ENCODE data around the gene SELENON. TPM values are rescaled to one million over a fixed set of nuclear protein-coding genes. Genes with fewer than 3 reads are reported as not detected.

Gene SELENON
- total RNA-seq, 1 experiment from 2014 or later = 40.6 TPM

- Mint-ChIP-seq H3K27ac (ENCODE audit: unreplicated experiment) (no peak overlapping the region), H3K4me3 (ENCODE audit: low read depth, unreplicated experiment) (no peak overlapping the region), H3K4me1 (ENCODE audit: low read depth, unreplicated experiment) (no peaks in the 10 kb centered on the region), H3K9me3 (ENCODE audit: low read depth, unreplicated experiment) (no peaks in the 10 kb centered on the region), H3K36me3 (ENCODE audit: insufficient read depth, unreplicated experiment) (peaks cover 7% of the 10 kb centered on the region), H3K27me3 (ENCODE audit: unreplicated experiment) (no peaks in the 10 kb centered on the region)
- DNase-seq = no peak
- BruUV-seq (replicated peaks) = no TSS peak
- CTCF ChIA-PET = no interaction called here
- TF ChIP-seq, protein P1, sequence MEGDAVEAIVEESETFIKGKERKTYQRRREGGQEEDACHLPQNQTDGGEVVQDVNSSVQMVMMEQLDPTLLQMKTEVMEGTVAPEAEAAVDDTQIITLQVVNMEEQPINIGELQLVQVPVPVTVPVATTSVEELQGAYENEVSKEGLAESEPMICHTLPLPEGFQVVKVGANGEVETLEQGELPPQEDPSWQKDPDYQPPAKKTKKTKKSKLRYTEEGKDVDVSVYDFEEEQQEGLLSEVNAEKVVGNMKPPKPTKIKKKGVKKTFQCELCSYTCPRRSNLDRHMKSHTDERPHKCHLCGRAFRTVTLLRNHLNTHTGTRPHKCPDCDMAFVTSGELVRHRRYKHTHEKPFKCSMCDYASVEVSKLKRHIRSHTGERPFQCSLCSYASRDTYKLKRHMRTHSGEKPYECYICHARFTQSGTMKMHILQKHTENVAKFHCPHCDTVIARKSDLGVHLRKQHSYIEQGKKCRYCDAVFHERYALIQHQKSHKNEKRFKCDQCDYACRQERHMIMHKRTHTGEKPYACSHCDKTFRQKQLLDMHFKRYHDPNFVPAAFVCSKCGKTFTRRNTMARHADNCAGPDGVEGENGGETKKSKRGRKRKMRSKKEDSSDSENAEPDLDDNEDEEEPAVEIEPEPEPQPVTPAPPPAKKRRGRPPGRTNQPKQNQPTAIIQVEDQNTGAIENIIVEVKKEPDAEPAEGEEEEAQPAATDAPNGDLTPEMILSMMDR (IDR thresholded peaks at IDR 0.05; ENCODE audit: unreplicated experiment) = no peak
- intact Hi-C loops (cut with micrococcal nuclease; ENCODE audit: unreplicated experiment) = loop anchor here (5.0 kb wide), 1 partner anchor 309 kb away; no protein-coding TSS in a partner anchor
These were observed 11.5 kb downstream of the SELENON start for GRCh38 chr1:25811384-25812082.

GRCh38 chr1:25813071-25813733 is 13.2 kb downstream of the SELENON start:
- H3K4me3 Mint-ChIP-seq (ENCODE audit: low read depth, unreplicated experiment) = no peak overlapping the region
- H3K4me1 Mint-ChIP-seq (ENCODE audit: low read depth, unreplicated experiment) = peaks cover 3% of the 10 kb centered on the region
- peaks cover 11% of the 10 kb centered on the region for H3K36me3 Mint-ChIP-seq (ENCODE audit: insufficient read depth, unreplicated experiment)
- H3K27me3 Mint-ChIP-seq (ENCODE audit: unreplicated experiment) = no peaks in the 10 kb centered on the region
- TF ChIP-seq, protein P1 (IDR thresholded peaks at IDR 0.05; ENCODE audit: unreplicated experiment) = no peak
- no peak for DNase-seq
- intact Hi-C loops (cut with micrococcal nuclease; ENCODE audit: unreplicated experiment) = loop anchor here (5.0 kb wide), 1 partner anchor 311 kb away; no protein-coding TSS in a partner anchor
- no peaks in the 10 kb centered on the region for H3K9me3 Mint-ChIP-seq (ENCODE audit: low read depth, unreplicated experiment)
- CTCF ChIA-PET = no interaction called here
- no TSS peak for BruUV-seq (replicated peaks)
- no peak overlapping the region for H3K27ac Mint-ChIP-seq (ENCODE audit: unreplicated experiment)

DNA sequence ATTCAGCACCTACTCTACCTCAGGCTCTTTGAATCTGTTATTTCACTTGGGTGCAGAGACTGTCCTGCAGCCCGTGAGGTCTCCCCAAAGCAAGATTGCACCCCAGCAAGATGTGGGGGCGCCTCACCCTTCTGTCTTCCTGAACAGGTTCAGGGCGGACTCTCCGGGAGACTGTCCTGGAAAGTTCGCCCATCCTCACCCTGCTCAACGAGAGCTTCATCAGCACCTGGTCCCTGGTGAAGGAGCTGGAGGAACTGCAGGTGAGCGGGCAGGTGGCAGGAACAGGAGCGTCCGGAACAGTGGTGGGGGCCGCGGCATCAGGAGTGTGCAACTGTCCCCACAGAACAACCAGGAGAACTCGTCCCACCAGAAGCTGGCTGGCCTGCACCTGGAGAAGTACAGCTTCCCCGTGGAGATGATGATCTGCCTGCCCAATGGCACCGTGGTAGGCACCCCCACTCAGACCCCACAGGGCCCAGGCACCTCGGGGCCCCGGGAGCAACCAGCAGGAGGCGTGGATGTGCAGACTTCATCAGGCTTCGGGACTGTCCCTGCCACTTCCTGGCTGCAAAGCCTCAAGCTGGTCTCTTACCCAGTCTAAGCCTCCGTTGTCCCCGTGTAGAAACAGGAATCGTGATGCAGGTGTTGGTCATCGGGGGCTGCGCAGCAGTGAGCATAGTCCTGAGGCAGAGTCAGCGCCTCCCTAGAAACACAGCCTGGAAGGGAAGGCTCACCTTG is 13.9 kb downstream of the SELENON start:
- intact Hi-C loops (cut with micrococcal nuclease; ENCODE audit: unreplicated experiment) = loop anchor here (5.0 kb wide), 1 partner anchor 312 kb away; no protein-coding TSS in a partner anchor
- H3K27ac Mint-ChIP-seq (ENCODE audit: unreplicated experiment) = no peak overlapping the region
- peaks cover 18% of the 10 kb centered on the region for H3K36me3 Mint-ChIP-seq (ENCODE audit: insufficient read depth, unreplicated experiment)
- H3K9me3 Mint-ChIP-seq (ENCODE audit: low read depth, unreplicated experiment) = no peaks in the 10 kb centered on the region
- H3K4me3 Mint-ChIP-seq (ENCODE audit: low read depth, unreplicated experiment) = no peak overlapping the region
- no peaks in the 10 kb centered on the region for H3K27me3 Mint-ChIP-seq (ENCODE audit: unreplicated experiment)
- BruUV-seq (replicated peaks) = no TSS peak
- H3K4me1 Mint-ChIP-seq (ENCODE audit: low read depth, unreplicated experiment) = peaks cover 10% of the 10 kb centered on the region
- CTCF ChIA-PET = no interaction called here
- TF ChIP-seq, protein P1 (IDR thresholded peaks at IDR 0.05; ENCODE audit: unreplicated experiment) = no peak
- DNase-seq = no peak

DNA sequence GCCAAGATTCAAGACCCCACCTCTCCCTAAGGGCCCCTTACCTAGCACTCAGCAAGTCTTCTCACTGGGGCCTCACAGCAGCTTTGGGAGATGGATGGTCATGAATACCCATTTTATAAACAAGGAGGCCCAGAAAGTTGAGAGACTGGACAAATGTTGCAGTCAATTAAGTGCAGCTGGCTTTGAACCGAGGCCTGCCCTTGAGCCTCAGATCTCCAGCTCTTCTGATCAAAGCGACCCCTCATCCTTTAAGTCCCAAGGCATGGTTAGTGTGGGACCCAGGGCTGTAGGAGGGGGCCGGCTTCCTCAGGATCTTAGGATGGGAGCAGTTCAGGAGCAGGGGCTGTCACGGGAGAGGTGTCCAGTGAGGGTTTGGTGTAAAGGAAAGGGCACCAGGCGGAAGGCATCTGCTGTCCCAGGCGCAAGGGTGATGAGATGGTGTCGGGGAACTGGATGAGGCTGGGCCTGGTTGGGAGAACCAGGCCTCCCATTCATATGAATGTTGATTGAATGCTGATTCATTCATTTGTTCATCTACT is 14.6 kb downstream of the SELENON start:
- intact Hi-C loops (cut with micrococcal nuclease; ENCODE audit: unreplicated experiment) = loop anchor here (5.0 kb wide), 1 partner anchor 312 kb away; no protein-coding TSS in a partner anchor
- no TSS peak for BruUV-seq (replicated peaks)
- H3K36me3 Mint-ChIP-seq (ENCODE audit: insufficient read depth, unreplicated experiment) = peaks cover 26% of the 10 kb centered on the region
- CTCF ChIA-PET = no interaction called here
- no peaks in the 10 kb centered on the region for H3K27me3 Mint-ChIP-seq (ENCODE audit: unreplicated experiment)
- H3K4me3 Mint-ChIP-seq (ENCODE audit: low read depth, unreplicated experiment) = no peak overlapping the region
- H3K9me3 Mint-ChIP-seq (ENCODE audit: low read depth, unreplicated experiment) = no peaks in the 10 kb centered on the region
- DNase-seq = no peak
- TF ChIP-seq, protein P1 (IDR thresholded peaks at IDR 0.05; ENCODE audit: unreplicated experiment) = no peak
- no peak overlapping the region for H3K27ac Mint-ChIP-seq (ENCODE audit: unreplicated experiment)
- H3K4me1 Mint-ChIP-seq (ENCODE audit: low read depth, unreplicated experiment) = peaks cover 13% of the 10 kb centered on the region

Data from Calu3 (cell line).